Adrenal gland (tissue), 12 donors: ENCODE measurements around the gene ZFP36L1. TPM values are rescaled to one million over a fixed set of nuclear protein-coding genes. Genes with fewer than 3 reads are reported as not detected.

Source experiments
- DNase-seq, 7 donors: peaks; one replicate each; pipeline ENCODE4 v3.0.0-alpha.2; 2019 to 2020
- H3K27ac ChIP-seq, 5 donors: fragments of 200-600 bp; sonication (generic) in 4 of 5; 1 replicate in 3 of 5; 2 replicates in 2 of 5; pipeline versions ENCODE4 v1.5.1 to v1.8.0; 2016 to 2020; ENCODE audit warnings: mild to moderate bottlenecking in 1 of 5
- H3K27me3 ChIP-seq: fragments of 200-600 bp; 2 replicates; pipeline ENCODE4 v1.8.0; 2021
- H3K36me3 ChIP-seq, 2 donors: fragments of 200-600 bp; replicated peaks in 1 of 2; 1 replicate in 1 of 2; 2 replicates in 1 of 2; pipeline versions ENCODE4 v1.5.1 to v1.8.0; 2018 to 2022
- H3K4me1 ChIP-seq, 2 donors: fragments of 200-600 bp; replicated peaks in 1 of 2; 1 replicate in 1 of 2; 2 replicates in 1 of 2; pipeline versions ENCODE4 v1.5.1 to v1.8.0; 2018 to 2021
- H3K4me3 ChIP-seq, 4 donors: fragments of 200-600 bp; sonication (generic) in 3 of 4; one replicate each; pipeline ENCODE4 v1.5.1; 2016 to 2018
- H3K9me3 ChIP-seq, 3 donors: fragments of 200-600 bp; sonication (generic) in 1 of 3; replicated peaks in 1 of 3; 1 replicate in 2 of 3; 2 replicates in 1 of 3; pipeline versions ENCODE4 v1.5.1 to v1.8.0; 2016 to 2021
- CTCF ChIP-seq, 6 experiments: fragments of 450-650 bp in 4 of 6; fragments of 200-600 bp in 2 of 6; sonication (generic) in 1 of 6; IDR thresholded peaks; 1 replicate in 5 of 6; 2 replicates in 1 of 6; pipeline versions ENCODE4 v1.5.1 to v1.8.0; 2016 to 2021; ENCODE audit warnings: antibody characterized with exemption in 6 of 6, mild to moderate bottlenecking in 2 of 6, moderate library complexity in 1 of 6
- POLR2A ChIP-seq, 2 donors: fragments of 450-650 bp; IDR thresholded peaks; one replicate each; pipeline ENCODE4 v1.6.1; 2017; ENCODE audit warnings: antibody characterized with exemption in 2 of 2, mild to moderate bottlenecking in 2 of 2, moderate library complexity in 1 of 2
- WGBS, 4 donors: extraction: QIAGEN DNeasy Blood & Tissue Kit in 2 of 4; methylation state at CpG; one replicate each; pipeline versions ENCODE4 v1.1.5 to v1.1.7; 2013 to 2017; 5-methylcytosine and 5-hydroxymethylcytosine counted together
- intact Hi-C, 2 donors: fragments of 100-400 bp; cut with DNase I; formaldehyde crosslinking; loops; one replicate each; pipeline versions ENCODE4 v1.14.1 to v1.15.0; 2022 to 2023
- polyA plus RNA-seq, 3 donors: library from polyadenylated mRNA; stranded (reverse); fragments of 200-250 nt in 2 of 3; fragments of 350-450 nt in 1 of 3; fragmentation: Illumina TruSeq in 1 of 3; extraction: RNeasy Lipid Tissue Mini Kit (QIAGEN cat#74804) in 1 of 3; gene quantifications; one replicate each; pipeline ENCODE4 v1.2.3, GENCODE V29; 2013 to 2014
- total RNA-seq, 9 donors: library from RNA; depleted of rRNA in 4 of 9; stranded (reverse); fragments of >200 nt in 4 of 9; fragments of 120-200 nt in 1 of 9; fragmentation: NEBNext Ultra II Directional in 1 of 9; extraction: Animal tissue kit (Norgen Biotek cat#: 25700) in 1 of 9; gene quantifications; one replicate each; pipeline versions ENCODE4 v1.1.0 to v1.2.4, GENCODE V29; 2013 to 2023
- donor health status: healthy with polysubstance abuse.
- donor health status: Bipolar disorder and iron deficiency.
- donor health status: DM: yes; HTN: yes; CAD: no.
- donor health status: DM: no; HTN: no; CAD: no.
- donor health status: DM: no; HTN: no; CAD: no.
- donor health status: DM: yes; HTN: yes; CAD: no.

The ZFP36L1 gene
- total and polyA plus RNA-seq, 12 donors = 25.5 to 332 (median 133) TPM

GRCh38 chr14:68738559-68738958, 54.3 kb downstream of the ZFP36L1 start:
- H3K27ac ChIP-seq = no peak overlapping the region
- H3K9me3 ChIP-seq = no peaks in the 10 kb centered on the region
- H3K36me3 ChIP-seq = no peaks in the 10 kb centered on the region
- no peaks in the 10 kb centered on the region for H3K4me1 ChIP-seq
- no peak for TF ChIP-seq CTCF (IDR thresholded peaks at IDR 0.05)
- no peak for TF ChIP-seq POLR2A (IDR thresholded peaks at IDR 0.05)
- intact Hi-C loops = no loop called here
- no peak overlapping the region for H3K4me3 ChIP-seq
- 83 to 95% (median 92%) methylated on average over 4 of the region's 4 CpGs for WGBS, 4 donors
- no peak for DNase-seq
- H3K27me3 ChIP-seq = no peaks in the 10 kb centered on the region

Other genes with a start within 250 kb of the ZFP36L1 start
- 100 to 1,000 TPM in 4 of 9 donors, 10 to 100 TPM in 5; 11.6 to 180 (median 95.3) TPM for gene ACTN1, start 186.2 kb upstream of the ZFP36L1 start, total RNA-seq
- gene ACTN1, start 186.2 kb upstream of the ZFP36L1 start, polyA plus RNA-seq = 10 to 100 TPM; 50.5 to 61.3 (median 55.7) TPM